ENCODE measurements around the gene SYTL3.
A peak's percentile ranks its signal among the peaks of the same experiment; 100 is the strongest.

Gene SYTL3

GRCh38 chr6:158766621-158767455 lies 117.0 kb downstream of the SYTL3 start:
- Histone ChIP-seq H3K4me2 (ENCODE audit: low read length) (no peak overlapping the region), H3K9ac (no peak overlapping the region), H3K79me2 (no peaks in the 10 kb centered on the region), H3K4me3 (ENCODE audit: low read depth, low read length) (no peak overlapping the region), H2AFZ (no peak overlapping the region), H3K36me3 (ENCODE audit: control insufficient read depth, insufficient read depth, low read length) (no peaks in the 10 kb centered on the region), H3K27ac (no peak overlapping the region), H3K9me3 (ENCODE audit: control insufficient read depth, low read length) (no peaks in the 10 kb centered on the region), H3K27me3 (ENCODE audit: control insufficient read depth, insufficient read depth, low read length) (no peaks in the 10 kb centered on the region), H3K4me1 (peaks cover 42% of the 10 kb centered on the region)
- no peak for TF ChIP-seq CTCF (IDR thresholded peaks at IDR 0.05)

- Histone ChIP-seq H3K27me3 (ENCODE audit: control insufficient read depth, insufficient read depth, low read length) (no peaks in the 10 kb centered on the region), H3K27ac (peak overlapping the region; percentile 4), H3K9ac (no peak overlapping the region), H3K4me3 (ENCODE audit: low read depth, low read length) (no peak overlapping the region), H3K4me2 (ENCODE audit: low read length) (no peak overlapping the region), H3K36me3 (ENCODE audit: control insufficient read depth, insufficient read depth, low read length) (no peaks in the 10 kb centered on the region), H3K79me2 (peaks cover 2% of the 10 kb centered on the region), H3K4me1 (peaks cover 48% of the 10 kb centered on the region), H2AFZ (no peak overlapping the region), H3K9me3 (ENCODE audit: control insufficient read depth, low read length) (no peaks in the 10 kb centered on the region)
- TF ChIP-seq CTCF (IDR thresholded peaks at IDR 0.05) = no peak
Measured at GRCh38 chr6:158767709-158768108, 117.9 kb downstream of the SYTL3 start.

GRCh38 chr6:158768436-158768835 lies 118.6 kb downstream of the SYTL3 start:
- Histone ChIP-seq H3K4me2 (ENCODE audit: low read length) (no peak overlapping the region), H3K27me3 (ENCODE audit: control insufficient read depth, insufficient read depth, low read length) (no peaks in the 10 kb centered on the region), H3K27ac (peak overlapping the region; percentile 4), H3K9me3 (ENCODE audit: control insufficient read depth, low read length) (no peaks in the 10 kb centered on the region), H3K79me2 (peaks cover 5% of the 10 kb centered on the region), H3K9ac (no peak overlapping the region), H3K4me1 (peaks cover 49% of the 10 kb centered on the region), H2AFZ (no peak overlapping the region), H3K4me3 (ENCODE audit: low read depth, low read length) (no peak overlapping the region), H3K36me3 (ENCODE audit: control insufficient read depth, insufficient read depth, low read length) (no peaks in the 10 kb centered on the region)
- TF ChIP-seq CTCF (IDR thresholded peaks at IDR 0.05) = no peak

- Histone ChIP-seq H3K27me3 (ENCODE audit: control insufficient read depth, insufficient read depth, low read length) (no peaks in the 10 kb centered on the region), H3K4me2 (ENCODE audit: low read length) (no peak overlapping the region), H3K9ac (no peak overlapping the region), H3K79me2 (peaks cover 8% of the 10 kb centered on the region), H3K9me3 (ENCODE audit: control insufficient read depth, low read length) (no peaks in the 10 kb centered on the region), H3K4me1 (peaks cover 48% of the 10 kb centered on the region), H3K36me3 (ENCODE audit: control insufficient read depth, insufficient read depth, low read length) (no peaks in the 10 kb centered on the region), H3K27ac (peak overlapping the region; percentile 85), H2AFZ (no peak overlapping the region), H3K4me3 (ENCODE audit: low read depth, low read length) (no peak overlapping the region)
- no peak for TF ChIP-seq CTCF (IDR thresholded peaks at IDR 0.05)
Measured at GRCh38 chr6:158769234-158769770, 119.4 kb downstream of the SYTL3 start.
